ENCODE data around the gene DYNLRB2. TPM values are rescaled to one million over a fixed set of nuclear protein-coding genes. Genes with fewer than 3 reads are reported as not detected.
A peak's percentile ranks its signal among the peaks of the same experiment; 100 is the strongest.

Gene DYNLRB2
- total and polyA plus RNA-seq, 9 donors: 1.2 to 20.0 (median 2.0) TPM

- H3K9me3 ChIP-seq: no peaks in the 10 kb centered on the region
- H3K36me3 ChIP-seq: no peaks in the 10 kb centered on the region
- no peak for DNase-seq
- WGBS, 3 donors: 59 to 66% (median 64%) methylated on average over 2 of the region's 2 CpGs
- no peak overlapping the region for H3K4me3 ChIP-seq
- H3K4me1 ChIP-seq (ENCODE audit: insufficient read depth): no peaks in the 10 kb centered on the region
- peaks cover 4% of the 10 kb centered on the region for H3K27me3 ChIP-seq
- intact Hi-C loops (cut with DNase I): no loop called here
- TF ChIP-seq POLR2A (IDR thresholded peaks at IDR 0.05) (no peak), EP300 (IDR thresholded peaks at IDR 0.05) (no peak)
- no peak overlapping the region for H3K27ac ChIP-seq
Measured at GRCh38 chr16:80536238-80536637, 4.6 kb upstream of the DYNLRB2 start.

GRCh38 chr16:80541306-80541694 is 507 bp downstream of the DYNLRB2 start:
- no peak overlapping the region for H3K27ac ChIP-seq
- DNase-seq: no peak
- H3K4me1 ChIP-seq (ENCODE audit: insufficient read depth): no peaks in the 10 kb centered on the region
- no peaks in the 10 kb centered on the region for H3K9me3 ChIP-seq
- H3K27me3 ChIP-seq: peaks cover 3% of the 10 kb centered on the region
- peak overlapping the region; percentile 48 for H3K4me3 ChIP-seq
- TF ChIP-seq CTCF (IDR thresholded peaks at IDR 0.05) (no peak), POLR2A (IDR thresholded peaks at IDR 0.05) (no peak), EP300 (IDR thresholded peaks at IDR 0.05) (no peak)
- intact Hi-C loops (cut with DNase I): no loop called here
- 13 to 20% (median 14%) methylated on average over 6 of the region's 6 CpGs for WGBS, 3 donors
- H3K36me3 ChIP-seq: no peaks in the 10 kb centered on the region

GRCh38 chr16:80543162-80543561 is 2.4 kb downstream of the DYNLRB2 start:
- intact Hi-C loops (cut with DNase I): no loop called here
- H3K27ac ChIP-seq: no peak overlapping the region
- H3K4me1 ChIP-seq (ENCODE audit: insufficient read depth): no peaks in the 10 kb centered on the region
- H3K4me3 ChIP-seq: no peak overlapping the region
- no peaks in the 10 kb centered on the region for H3K9me3 ChIP-seq
- WGBS, 3 donors: 74 to 81% (median 76%) methylated on average over 2 of the region's 2 CpGs
- no peaks in the 10 kb centered on the region for H3K36me3 ChIP-seq
- no peaks in the 10 kb centered on the region for H3K27me3 ChIP-seq
- no peak for TF ChIP-seq CTCF (IDR thresholded peaks at IDR 0.05)
- no peak for TF ChIP-seq POLR2A (IDR thresholded peaks at IDR 0.05)
- no peak for TF ChIP-seq EP300 (IDR thresholded peaks at IDR 0.05)
- DNase-seq: no peak

GRCh38 chr16:80544326-80544725 is 3.5 kb downstream of the DYNLRB2 start:
- Histone ChIP-seq H3K9me3 (no peaks in the 10 kb centered on the region), H3K27ac (no peak overlapping the region), H3K36me3 (no peaks in the 10 kb centered on the region), H3K4me3 (no peak overlapping the region), H3K4me1 (ENCODE audit: insufficient read depth) (no peaks in the 10 kb centered on the region), H3K27me3 (no peaks in the 10 kb centered on the region)
- WGBS, 3 donors: 63 to 68% (median 67%) methylated on average over 6 of the region's 6 CpGs
- TF ChIP-seq POLR2A (IDR thresholded peaks at IDR 0.05) (no peak), EP300 (IDR thresholded peaks at IDR 0.05) (no peak), CTCF (IDR thresholded peaks at IDR 0.05) (no peak)
- no peak for DNase-seq
- intact Hi-C loops (cut with DNase I): no loop called here

- H3K4me3 ChIP-seq: no peak overlapping the region
- H3K9me3 ChIP-seq: no peaks in the 10 kb centered on the region
- H3K27ac ChIP-seq: no peak overlapping the region
- H3K4me1 ChIP-seq (ENCODE audit: insufficient read depth): no peaks in the 10 kb centered on the region
- intact Hi-C loops (cut with DNase I): no loop called here
- TF ChIP-seq CTCF (IDR thresholded peaks at IDR 0.05): no peak
- TF ChIP-seq POLR2A (IDR thresholded peaks at IDR 0.05): no peak
- no peak for TF ChIP-seq EP300 (IDR thresholded peaks at IDR 0.05)
- H3K27me3 ChIP-seq: no peaks in the 10 kb centered on the region
- no peaks in the 10 kb centered on the region for H3K36me3 ChIP-seq
- 74 to 75% (median 74%) methylated on average over 4 of the region's 4 CpGs for WGBS, 3 donors
- no peak for DNase-seq
Measured at GRCh38 chr16:80546249-80546648, 5.5 kb downstream of the DYNLRB2 start.
